KOPT-K1 (cell line): ENCODE measurements around the gene GPRC5C.

Experiments used
- H3K27ac ChIP-seq: fragments of 200-600 bp; sonication (generic); 2 replicates; pipeline ENCODE4 v1.5.1; 2016; ENCODE audit warnings: antibody characterized with exemption, mild to moderate bottlenecking, low read depth, low read length; ENCODE audit not compliant: poor library complexity, severe bottlenecking
- H3K36me3 ChIP-seq: fragments of 200-600 bp; sonication (generic); 2 replicates; pipeline ENCODE4 v1.5.1; 2017; ENCODE audit warnings: antibody characterized with exemption, mild to moderate bottlenecking, low read length, moderate library complexity; ENCODE audit not compliant: insufficient read depth
- H3K9me3 ChIP-seq: fragments of 200-600 bp; sonication (generic); 2 replicates; pipeline ENCODE4 v1.5.1; 2017; ENCODE audit warnings: antibody characterized with exemption, low read length, mild to moderate bottlenecking; ENCODE audit not compliant: insufficient read depth, poor library complexity, severe bottlenecking

The GPRC5C gene

GRCh38 chr17:74464730-74465377, 33.0 kb downstream of the GPRC5C start:
- no peaks in the 10 kb centered on the region for H3K36me3 ChIP-seq
- H3K9me3 ChIP-seq, result no peaks in the 10 kb centered on the region
- H3K27ac ChIP-seq, result peak overlapping the region; percentile 85

- Histone ChIP-seq H3K36me3 (no peaks in the 10 kb centered on the region), H3K9me3 (no peaks in the 10 kb centered on the region), H3K27ac (peak overlapping the region; percentile 85)
Measured at GRCh38 chr17:74465378-74466110, 33.7 kb downstream of the GPRC5C start.

- Histone ChIP-seq H3K9me3 (no peaks in the 10 kb centered on the region), H3K36me3 (no peaks in the 10 kb centered on the region), H3K27ac (peak within 1 kb of the TSS; percentile 85)
Measured at GRCh38 chr17:74466111-74466827, 34.4 kb downstream of the GPRC5C start, which contains the start of gene CD300A. Gene CD300A (plus strand): TSS chr17:74466634. CDS start chr17:74466704, 70 bp downstream.

GRCh38 chr17:74466828-74467184, 34.9 kb downstream of the GPRC5C start:
- peak overlapping the region; percentile 85 for H3K27ac ChIP-seq
- H3K36me3 ChIP-seq, result no peaks in the 10 kb centered on the region
- H3K9me3 ChIP-seq, result no peaks in the 10 kb centered on the region

- no peaks in the 10 kb centered on the region for H3K9me3 ChIP-seq
- H3K27ac ChIP-seq, result peak overlapping the region; percentile 85
- H3K36me3 ChIP-seq, result no peaks in the 10 kb centered on the region
Measured at GRCh38 chr17:74467221-74467951, 35.5 kb downstream of the GPRC5C start.

- Histone ChIP-seq H3K9me3 (peaks cover 21% of the 10 kb centered on the region), H3K27ac (peak overlapping the region; percentile 27), H3K36me3 (peaks cover 21% of the 10 kb centered on the region)
Measured at GRCh38 chr17:74471341-74471740, 39.5 kb downstream of the GPRC5C start.

GRCh38 chr17:74472890-74473289, 41.0 kb downstream of the GPRC5C start:
- H3K27ac ChIP-seq, result peak overlapping the region; percentile 75

GRCh38 chr17:74473294-74473693, 41.4 kb downstream of the GPRC5C start:
- Histone ChIP-seq H3K9me3 (peaks cover 24% of the 10 kb centered on the region), H3K27ac (peak overlapping the region; percentile 75), H3K36me3 (peaks cover 27% of the 10 kb centered on the region)

More at GRCh38 chr17:74472890-74473289, 41.0 kb downstream of the GPRC5C start:
- Histone ChIP-seq H3K36me3 (peaks cover 27% of the 10 kb centered on the region), H3K9me3 (peaks cover 24% of the 10 kb centered on the region)

- peaks cover 24% of the 10 kb centered on the region for H3K9me3 ChIP-seq
- peak overlapping the region; percentile 75 for H3K27ac ChIP-seq
- peaks cover 27% of the 10 kb centered on the region for H3K36me3 ChIP-seq
Measured at GRCh38 chr17:74474043-74474792, 42.3 kb downstream of the GPRC5C start.

- H3K36me3 ChIP-seq, result peaks cover 27% of the 10 kb centered on the region
- H3K9me3 ChIP-seq, result peaks cover 24% of the 10 kb centered on the region
- peak overlapping the region; percentile 75 for H3K27ac ChIP-seq
Measured at GRCh38 chr17:74475189-74475588, 43.3 kb downstream of the GPRC5C start.

- Histone ChIP-seq H3K27ac (peak overlapping the region; percentile 75), H3K9me3 (peaks cover 24% of the 10 kb centered on the region)
Measured at GRCh38 chr17:74477411-74477810, 45.5 kb downstream of the GPRC5C start.

GRCh38 chr17:74478420-74479100, 46.7 kb downstream of the GPRC5C start:
- Histone ChIP-seq H3K36me3 (peaks cover 43% of the 10 kb centered on the region), H3K9me3 (peaks cover 24% of the 10 kb centered on the region), H3K27ac (peak overlapping the region; percentile 75)

More at GRCh38 chr17:74477411-74477810, 45.5 kb downstream of the GPRC5C start:
- H3K36me3 ChIP-seq, result peaks cover 35% of the 10 kb centered on the region

GRCh38 chr17:74480290-74480689, 48.4 kb downstream of the GPRC5C start:
- Histone ChIP-seq H3K36me3 (peaks cover 49% of the 10 kb centered on the region), H3K27ac (peak overlapping the region; percentile 75)

GRCh38 chr17:74481621-74482020, 49.7 kb downstream of the GPRC5C start:
- H3K36me3 ChIP-seq, result peaks cover 49% of the 10 kb centered on the region

More at GRCh38 chr17:74480290-74480689, 48.4 kb downstream of the GPRC5C start:
- peaks cover 14% of the 10 kb centered on the region for H3K9me3 ChIP-seq

More at GRCh38 chr17:74481621-74482020, 49.7 kb downstream of the GPRC5C start:
- H3K27ac ChIP-seq, result peak overlapping the region; percentile 75
- peaks cover under 1% of the 10 kb centered on the region for H3K9me3 ChIP-seq
